ENCODE measurements around the gene PCDHB14.
"Not testable (repeated sequence)": the region's sequence is repeated elsewhere in the genome, so short reads cannot be mapped to it uniquely, and the experiment has no call there.

GRCh38 chr5:141179371-141179770, 43.8 kb upstream of the PCDHB14 start:
- TF ChIP-seq CTCF (IDR thresholded peaks at IDR 0.05; ENCODE audit: insufficient read depth, low read length); POLR2AphosphoS5 (IDR thresholded peaks at IDR 0.05; ENCODE audit: low read depth): not testable (repeated sequence)
